GM18867 (cell line): ENCODE results near the gene CYP26C1.

Experiments
- ATAC-seq: cut with Tn5 transposase; IDR thresholded peaks from one replicate; pipeline ENCODE4 v1.9.1; 2021; ENCODE audit warnings: mild to moderate bottlenecking, moderate library complexity; ENCODE audit not compliant: unreplicated experiment

Gene CYP26C1

DNA sequence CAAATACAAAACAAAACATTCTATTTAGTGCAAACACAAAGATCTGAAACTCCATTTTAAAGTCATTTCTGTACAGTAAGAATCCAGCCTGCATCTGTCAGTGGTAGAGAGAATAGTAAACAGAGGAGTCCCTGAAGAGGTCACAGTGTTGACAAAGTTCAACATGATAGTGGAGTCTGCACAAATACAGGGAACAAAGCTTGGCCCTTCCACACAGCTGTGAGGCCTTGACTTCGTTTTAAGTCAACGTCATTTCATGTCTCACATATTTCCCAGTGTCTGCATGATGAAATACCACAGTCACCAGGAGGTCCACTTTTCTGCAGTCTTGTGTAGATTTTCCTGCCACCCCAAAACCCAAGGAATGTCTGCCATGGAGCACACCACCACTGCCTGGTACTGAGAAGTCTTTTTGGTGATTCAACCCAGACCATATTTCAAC, 46.1 kb downstream of the CYP26C1 start:
- ATAC-seq, result no peak

DNA sequence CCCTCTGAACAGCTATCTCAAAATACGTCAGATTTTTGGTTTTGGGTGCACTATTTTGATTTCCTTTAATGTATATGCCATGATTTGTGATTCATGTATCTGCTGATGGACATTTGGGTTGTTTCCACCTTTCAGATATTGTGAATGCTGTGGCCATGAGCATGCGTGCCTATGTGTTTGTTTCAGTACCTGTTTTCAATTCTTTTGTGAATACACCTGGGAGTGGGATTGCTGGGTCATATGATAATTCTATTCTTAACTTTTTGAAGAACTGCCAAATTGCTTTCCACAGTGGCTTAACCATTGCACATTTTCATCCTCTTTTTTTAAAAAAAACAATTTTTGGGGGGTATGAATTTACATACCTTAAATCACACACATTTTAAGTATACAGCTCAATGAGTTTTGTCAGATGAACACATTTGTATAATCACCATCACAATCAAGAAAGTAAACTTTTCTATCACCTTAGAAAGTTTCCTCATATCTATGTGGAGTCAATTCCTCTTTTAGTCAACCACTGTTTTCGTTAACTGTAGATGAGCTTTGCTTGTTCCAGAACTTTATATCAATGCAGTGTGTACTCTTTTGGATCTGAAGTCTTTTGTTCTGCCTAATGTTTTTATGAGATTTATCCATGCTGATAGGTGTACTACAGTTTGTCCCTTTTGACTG, 50.0 kb downstream of the CYP26C1 start:
- peak; percentile 68 for ATAC-seq

DNA sequence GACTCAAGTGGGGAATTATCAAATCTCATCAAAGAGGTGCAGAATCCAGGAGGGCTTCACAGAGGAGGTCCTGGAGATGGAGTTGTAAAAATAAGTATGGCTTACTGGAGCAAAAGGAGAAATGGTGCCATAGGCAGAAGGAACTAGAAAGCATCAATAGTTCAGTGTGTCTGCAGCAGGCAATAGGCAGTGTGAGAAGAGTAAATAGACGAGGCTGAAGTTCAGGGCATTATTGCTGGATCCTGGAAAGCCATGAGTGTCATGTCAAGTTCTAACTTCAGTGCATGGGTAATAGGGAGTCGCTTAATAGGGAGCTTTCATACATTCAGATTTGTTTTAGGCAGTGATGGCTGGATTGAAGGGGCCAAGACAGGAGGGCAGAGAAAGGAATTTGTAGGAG, 52.4 kb downstream of the CYP26C1 start:
- no peak for ATAC-seq

DNA sequence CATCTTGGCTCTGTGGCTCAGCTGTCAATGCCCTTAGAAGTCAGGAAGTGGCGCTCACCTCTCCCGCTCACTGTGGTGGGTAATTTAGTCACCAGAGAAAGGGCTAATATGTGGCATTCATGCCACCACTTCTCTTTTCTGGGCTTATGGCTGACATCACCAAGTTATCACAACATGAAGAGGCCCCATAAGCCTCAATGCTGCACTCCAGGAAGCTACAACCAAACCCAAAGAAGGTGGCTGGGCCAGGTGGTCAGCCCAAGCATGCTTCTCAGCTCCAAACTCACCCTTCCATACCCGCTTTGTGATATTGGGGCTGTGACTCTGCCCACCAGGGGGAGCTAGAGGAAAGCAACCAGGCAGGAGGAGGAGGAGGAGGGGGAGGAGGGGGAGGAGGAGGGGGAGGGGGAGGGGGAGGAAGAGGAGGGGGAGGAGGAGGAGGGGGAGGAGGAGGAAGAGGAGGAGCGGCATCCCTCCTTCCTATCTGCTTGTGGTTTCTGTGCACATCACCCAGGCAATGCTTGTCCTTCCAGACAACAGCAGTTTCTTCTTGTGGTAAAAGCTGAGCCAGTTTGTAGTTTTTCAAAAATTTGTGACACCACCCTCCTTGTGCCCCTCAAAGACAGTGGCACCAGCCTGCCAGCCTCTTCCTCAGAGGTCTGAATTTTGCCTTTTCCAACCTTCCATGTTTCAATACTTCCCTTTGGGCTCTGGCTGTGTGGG, 55.2 kb downstream of the CYP26C1 start:
- peak; percentile 55 for ATAC-seq
